GM12801 (cell line): ENCODE measurements around the gene PXN.

Source experiments
- TF ChIP-seq, protein P1 (sequence below): IDR thresholded peaks from one replicate; pipeline ENCODE4 v1.5.1; 2011; ENCODE audit warnings: control low read depth; ENCODE audit not compliant: insufficient read length; ENCODE audit errors: extremely low read depth

The PXN gene

GRCh38 chr12:120199025-120199424, 66.5 kb downstream of the PXN start:
- TF ChIP-seq, protein P1, sequence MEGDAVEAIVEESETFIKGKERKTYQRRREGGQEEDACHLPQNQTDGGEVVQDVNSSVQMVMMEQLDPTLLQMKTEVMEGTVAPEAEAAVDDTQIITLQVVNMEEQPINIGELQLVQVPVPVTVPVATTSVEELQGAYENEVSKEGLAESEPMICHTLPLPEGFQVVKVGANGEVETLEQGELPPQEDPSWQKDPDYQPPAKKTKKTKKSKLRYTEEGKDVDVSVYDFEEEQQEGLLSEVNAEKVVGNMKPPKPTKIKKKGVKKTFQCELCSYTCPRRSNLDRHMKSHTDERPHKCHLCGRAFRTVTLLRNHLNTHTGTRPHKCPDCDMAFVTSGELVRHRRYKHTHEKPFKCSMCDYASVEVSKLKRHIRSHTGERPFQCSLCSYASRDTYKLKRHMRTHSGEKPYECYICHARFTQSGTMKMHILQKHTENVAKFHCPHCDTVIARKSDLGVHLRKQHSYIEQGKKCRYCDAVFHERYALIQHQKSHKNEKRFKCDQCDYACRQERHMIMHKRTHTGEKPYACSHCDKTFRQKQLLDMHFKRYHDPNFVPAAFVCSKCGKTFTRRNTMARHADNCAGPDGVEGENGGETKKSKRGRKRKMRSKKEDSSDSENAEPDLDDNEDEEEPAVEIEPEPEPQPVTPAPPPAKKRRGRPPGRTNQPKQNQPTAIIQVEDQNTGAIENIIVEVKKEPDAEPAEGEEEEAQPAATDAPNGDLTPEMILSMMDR: no peak

DNA sequence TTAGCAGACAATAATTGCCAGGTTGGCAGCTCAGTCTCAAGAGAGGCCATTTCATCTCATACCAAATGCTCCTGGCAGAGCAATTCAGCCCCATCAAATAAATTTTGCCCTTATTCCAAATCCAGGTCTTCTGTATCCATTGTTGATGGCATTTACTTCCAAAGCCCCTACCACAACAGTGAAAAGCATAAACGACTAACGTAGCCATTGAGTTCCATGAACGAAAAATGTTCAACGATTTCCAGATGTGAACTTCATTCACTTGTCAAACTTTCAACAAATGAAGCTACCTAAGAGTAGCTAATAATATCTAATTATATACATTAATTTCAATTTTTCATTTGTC, 68.0 kb downstream of the PXN start:
- TF ChIP-seq, protein P1: no peak

DNA sequence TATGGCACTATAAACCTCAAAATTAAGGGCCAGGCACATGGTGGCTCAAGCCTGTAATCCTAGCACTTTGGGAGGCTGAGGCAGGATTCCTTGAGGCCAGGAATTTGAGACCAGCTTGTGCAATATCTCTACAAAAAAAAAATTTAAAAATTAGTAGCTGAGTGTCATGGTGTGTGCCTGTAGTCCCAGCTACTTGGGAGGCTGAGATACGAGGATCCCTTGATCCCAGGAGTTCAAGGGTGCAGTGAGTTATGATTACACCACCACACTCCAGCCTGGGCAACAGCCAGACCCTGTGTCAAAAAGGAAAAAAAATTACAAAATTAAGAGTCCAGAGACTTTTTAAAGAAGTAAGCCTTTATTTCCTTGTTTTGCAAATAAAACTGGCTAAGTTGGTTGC, 69.2 kb downstream of the PXN start:
- TF ChIP-seq, protein P1: no peak

- TF ChIP-seq, protein P1: no peak
Observed at GRCh38 chr12:120194534-120195395, 70.8 kb downstream of the PXN start, which contains the start of gene GCN1. Gene GCN1, minus strand, starts transcription at chr12:120194715. Its CDS starts 18 bp downstream, at chr12:120194697.

DNA sequence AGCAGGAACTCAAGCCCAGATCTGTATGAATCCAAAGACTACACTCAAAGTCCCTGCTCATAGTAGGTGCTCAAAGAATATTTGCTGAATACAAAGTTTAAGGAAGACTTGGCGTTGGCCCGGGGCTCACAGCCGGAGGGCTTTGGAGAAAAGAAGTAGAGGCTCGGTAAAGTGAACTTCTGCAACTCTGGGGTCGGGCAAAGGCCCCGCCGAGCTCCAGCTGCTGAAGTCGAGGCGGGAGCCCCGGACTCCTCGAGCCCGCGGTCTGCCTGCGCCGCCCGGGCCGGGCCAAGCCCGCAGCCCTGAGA, 71.3 kb downstream of the PXN start:
- TF ChIP-seq, protein P1: no peak

- TF ChIP-seq, protein P1: no peak
Observed at GRCh38 chr12:120190985-120191480, 74.5 kb downstream of the PXN start.

- TF ChIP-seq, protein P1: no peak
Observed at GRCh38 chr12:120190386-120190785, 75.1 kb downstream of the PXN start.
